Kidney (tissue), 14 donors: ENCODE measurements around the gene ZCWPW1. TPM values are rescaled to one million over a fixed set of nuclear protein-coding genes. Genes with fewer than 3 reads are reported as not detected.

ENCODE experiments used
- DNase-seq, 5 donors: peaks; one replicate each; pipeline ENCODE4 v3.0.0-alpha.2; 2013 to 2020
- FAIRE-seq: peaks from 2 replicates; lab custom pipeline; 2012; peaks lifted over from hg19 to GRCh38; lab: Jason Lieb, UNC
- H3K27ac ChIP-seq, 2 donors: one replicate each; pipeline ENCODE4 v1.7.0; 2013; ENCODE audit warnings: low read depth in 2 of 2, low read length in 2 of 2, inconsistent platforms in 1 of 2
- H3K27me3 ChIP-seq: one replicate; pipeline ENCODE4 v1.7.1; 2013; ENCODE audit warnings: low read length, inconsistent platforms; ENCODE audit not compliant: control insufficient read depth, insufficient read depth
- H3K36me3 ChIP-seq, 3 donors: one replicate each; pipeline versions ENCODE4 v1.7.0 to v1.7.1; 2013; ENCODE audit warnings: low read length in 3 of 3, control low read depth in 1 of 3, inconsistent platforms in 1 of 3; ENCODE audit not compliant: insufficient read depth in 3 of 3, control insufficient read depth in 2 of 3
- H3K4me1 ChIP-seq, 3 donors: one replicate each; pipeline versions ENCODE4 v1.7.0 to v1.7.1; 2013; ENCODE audit warnings: low read length in 3 of 3, inconsistent platforms in 1 of 3, low read depth in 1 of 3; ENCODE audit not compliant: control insufficient read depth in 2 of 3, insufficient read depth in 2 of 3
- H3K4me3 ChIP-seq, 3 donors: one replicate each; pipeline versions ENCODE4 v1.7.0 to v1.8.1; 2013; ENCODE audit warnings: low read length in 3 of 3, control low read depth in 1 of 3, inconsistent platforms in 1 of 3
- H3K9ac ChIP-seq, 3 donors: one replicate each; pipeline versions ENCODE4 v1.7.0 to v1.7.1; 2013; ENCODE audit warnings: low read length in 3 of 3, control low read depth in 1 of 3, inconsistent platforms in 1 of 3
- H3K9me3 ChIP-seq, 3 donors: one replicate each; pipeline versions ENCODE4 v1.7.0 to v1.7.1; 2013; ENCODE audit warnings: low read length in 3 of 3, control low read depth in 1 of 3, inconsistent platforms in 1 of 3; ENCODE audit not compliant: control insufficient read depth in 2 of 3, insufficient read depth in 1 of 3
- intact Hi-C: fragments of 100-400 bp; cut with DNase I; formaldehyde crosslinking; loops from one replicate; pipeline ENCODE4 v1.11.1; 2022
- polyA plus RNA-seq: library from polyadenylated mRNA; stranded (reverse); fragments of 350-450 nt; fragmentation: Illumina TruSeq; extraction: RNeasy Lipid Tissue Mini Kit (QIAGEN cat#74804); gene quantifications from one replicate; pipeline ENCODE4 v1.2.3, GENCODE V29; 2014; ENCODE audit warnings: low read depth, low replicate concordance; ENCODE audit not compliant: insufficient read depth
- total RNA-seq: library from RNA; stranded (reverse); fragmentation: NEBNext Ultra II Directional; extraction: Animal tissue kit (Norgen Biotek cat#: 25700); gene quantifications from one replicate; pipeline ENCODE4 v1.2.1, GENCODE V29; 2021
- TF ChIP-seq, protein P1 (sequence below): IDR thresholded peaks from 3 replicates; pipeline ENCODE4 v1.5.1; 2012; ENCODE audit warnings: mild to moderate bottlenecking, moderate library complexity, borderline replicate concordance; ENCODE audit not compliant: insufficient read depth; ENCODE audit errors: extremely low read depth
- donor health status: control.
- donor health status: control.
- donor health status: control.
- donor health status: control.
- donor health status: control.
- donor health status: DM: yes; HTN: yes; CAD: no.
- donor health status: Normal renal cell carcinoma (clear cell type).

Gene ZCWPW1
- total and polyA plus RNA-seq, 2 donors from 2014 or later = 3.0 to 7.9 TPM

GRCh38 chr7:100472854-100473499 is 44.5 kb upstream of the ZCWPW1 start:
- intact Hi-C loops = no loop called here
- DNase-seq (peak in 1 of 5 donors; percentile 73), FAIRE-seq (no peak)
- peak overlapping the region in 1 of 2 donors; percentile 52 for H3K27ac ChIP-seq
- H3K27me3 ChIP-seq = no peaks in the 10 kb centered on the region
- H3K4me1 ChIP-seq = peaks cover 0 to 31% (median 14%) of the 10 kb centered on the region in 3 donors
- H3K9me3 ChIP-seq = no peaks in the 10 kb centered on the region
- H3K36me3 ChIP-seq = peaks cover 0 to 9% (median 2%) of the 10 kb centered on the region in 3 donors
- no peak overlapping the region for H3K4me3 ChIP-seq
- peak overlapping the region in 2 of 3 donors; percentile 10 to 53 for H3K9ac ChIP-seq
- TF ChIP-seq, protein P1, sequence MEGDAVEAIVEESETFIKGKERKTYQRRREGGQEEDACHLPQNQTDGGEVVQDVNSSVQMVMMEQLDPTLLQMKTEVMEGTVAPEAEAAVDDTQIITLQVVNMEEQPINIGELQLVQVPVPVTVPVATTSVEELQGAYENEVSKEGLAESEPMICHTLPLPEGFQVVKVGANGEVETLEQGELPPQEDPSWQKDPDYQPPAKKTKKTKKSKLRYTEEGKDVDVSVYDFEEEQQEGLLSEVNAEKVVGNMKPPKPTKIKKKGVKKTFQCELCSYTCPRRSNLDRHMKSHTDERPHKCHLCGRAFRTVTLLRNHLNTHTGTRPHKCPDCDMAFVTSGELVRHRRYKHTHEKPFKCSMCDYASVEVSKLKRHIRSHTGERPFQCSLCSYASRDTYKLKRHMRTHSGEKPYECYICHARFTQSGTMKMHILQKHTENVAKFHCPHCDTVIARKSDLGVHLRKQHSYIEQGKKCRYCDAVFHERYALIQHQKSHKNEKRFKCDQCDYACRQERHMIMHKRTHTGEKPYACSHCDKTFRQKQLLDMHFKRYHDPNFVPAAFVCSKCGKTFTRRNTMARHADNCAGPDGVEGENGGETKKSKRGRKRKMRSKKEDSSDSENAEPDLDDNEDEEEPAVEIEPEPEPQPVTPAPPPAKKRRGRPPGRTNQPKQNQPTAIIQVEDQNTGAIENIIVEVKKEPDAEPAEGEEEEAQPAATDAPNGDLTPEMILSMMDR = no peak

DNA sequence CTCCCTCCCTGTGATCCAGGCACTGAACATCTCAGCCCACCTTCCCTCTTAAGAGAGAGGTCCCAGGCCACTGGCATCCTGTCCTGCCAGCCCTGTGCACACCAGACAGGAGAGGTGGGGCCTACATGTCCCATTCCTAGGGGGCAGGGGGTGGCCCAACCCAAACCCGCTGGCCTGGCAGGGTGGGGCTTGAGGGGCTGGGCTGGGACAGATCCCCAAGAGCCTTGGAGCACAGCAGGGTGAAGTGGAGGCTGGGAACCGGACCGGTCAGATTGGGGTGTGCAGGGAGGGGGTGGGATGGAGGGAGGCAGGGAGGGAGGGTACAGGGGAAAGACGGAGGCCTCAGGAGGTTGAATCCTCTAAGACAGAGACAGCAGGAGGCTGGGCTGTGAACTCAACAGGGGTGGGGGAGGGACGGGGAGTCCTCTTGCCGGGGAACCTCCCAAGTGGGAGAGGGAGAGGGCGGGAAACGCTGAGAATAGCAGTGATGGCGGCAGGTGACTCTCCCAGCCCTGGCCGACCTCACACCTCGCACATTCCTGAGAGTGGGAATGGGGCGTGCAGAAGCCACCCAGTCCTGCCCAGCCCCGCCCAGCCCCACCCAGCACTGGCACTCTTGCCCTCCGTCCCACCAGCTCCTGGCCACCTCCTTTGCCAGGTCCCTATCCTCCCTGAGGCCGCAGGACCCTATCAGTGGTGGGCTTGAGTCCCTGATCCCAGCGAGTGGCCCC is 43.8 kb upstream of the ZCWPW1 start:
- Histone ChIP-seq H3K4me1 (peaks cover 0 to 29% (median 14%) of the 10 kb centered on the region in 3 donors), H3K9me3 (no peaks in the 10 kb centered on the region), H3K27ac (no peak overlapping the region), H3K36me3 (peaks cover 0 to 9% (median 3%) of the 10 kb centered on the region in 3 donors), H3K4me3 (no peak overlapping the region), H3K27me3 (no peaks in the 10 kb centered on the region), H3K9ac (no peak overlapping the region)
- DNase-seq (peak in 1 of 5 donors; percentile 80), FAIRE-seq (no peak)
- intact Hi-C loops = no loop called here
- TF ChIP-seq, protein P1 = no peak

- H3K27me3 ChIP-seq = no peaks in the 10 kb centered on the region
- peaks cover 0 to 9% (median 5%) of the 10 kb centered on the region in 3 donors for H3K36me3 ChIP-seq
- no peak overlapping the region for H3K4me3 ChIP-seq
- H3K9me3 ChIP-seq = no peaks in the 10 kb centered on the region
- no peak overlapping the region for H3K27ac ChIP-seq
- FAIRE-seq = no peak
- TF ChIP-seq, protein P1 = no peak
- intact Hi-C loops = no loop called here
- no peak for DNase-seq
- no peak overlapping the region for H3K9ac ChIP-seq
- H3K4me1 ChIP-seq = peaks cover 0 to 17% (median 7%) of the 10 kb centered on the region in 3 donors
Observed at GRCh38 chr7:100471021-100471420, 42.5 kb upstream of the ZCWPW1 start.
